Panc1 (cell line): ENCODE measurements around the gene CACNA2D3. TPM values are rescaled to one million over a fixed set of nuclear protein-coding genes. Genes with fewer than 3 reads are reported as not detected.

Experiments used
- ATAC-seq: fragments of 200-7000 bp; cut with Tn5 transposase; 2 replicates; pipeline ENCODE4 v1.9.1; 2020; ENCODE audit warnings: mild to moderate bottlenecking, moderate library complexity
- BruUV-seq: library from RNA; stranded (reverse); fragments of 400-500 nt; replicated peaks from 2 replicates; lab custom pipeline; 2021; lab: Mats Ljungman, UMichigan
- CTCF ChIA-PET: fragments of 300-600 bp; sonication (Branson Sonifier 250); formaldehyde crosslinking; loops from one replicate; lab custom pipeline; 2022; ENCODE audit warnings: antibody characterized with exemption; lab: Charles Lee
- POLR2A ChIA-PET: fragments of 300-600 bp; sonication (Branson Sonifier 250); formaldehyde crosslinking; loops from one replicate; lab custom pipeline; 2022; ENCODE audit warnings: antibody characterized with exemption; lab: Charles Lee
- DNase-seq: peaks from one replicate; pipeline ENCODE4 v3.0.0-alpha.2; 2010; ENCODE audit warnings: low read depth, low spot score
- H3K27ac ChIP-seq: 2 replicates; pipeline ENCODE4 v1.5.1; 2011; ENCODE audit warnings: mild to moderate bottlenecking, low read length, inconsistent platforms
- H3K27me3 ChIP-seq: fragments of 200-500 bp; sonication (Bioruptor generic); 2 replicates; pipeline ENCODE4 v1.6.0; 2014; ENCODE audit warnings: low read length, inconsistent platforms; ENCODE audit not compliant: control insufficient read depth, insufficient read depth
- H3K36me3 ChIP-seq: fragments of 200-500 bp; sonication (Bioruptor generic); 2 replicates; pipeline ENCODE4 v1.5.1; 2014; ENCODE audit warnings: inconsistent platforms, mild to moderate bottlenecking, low read length, moderate library complexity; ENCODE audit not compliant: control insufficient read depth, insufficient read depth
- H3K4me1 ChIP-seq: 2 replicates; pipeline ENCODE4 v1.5.1; 2011; ENCODE audit warnings: inconsistent platforms, mild to moderate bottlenecking, low read length, moderate library complexity; ENCODE audit not compliant: control insufficient read depth, insufficient read depth
- H3K4me3 ChIP-seq, 2 experiments: 2 replicates each; pipeline ENCODE4 v1.5.1; 2011 to 2012; ENCODE audit warnings: low read depth in 2 of 2, low read length in 2 of 2, mild to moderate bottlenecking in 2 of 2, inconsistent platforms in 1 of 2, moderate library complexity in 1 of 2
- H3K9me3 ChIP-seq: fragments of 200-500 bp; sonication (Bioruptor generic); 2 replicates; pipeline ENCODE4 v1.5.1; 2014; ENCODE audit warnings: low read depth, mild to moderate bottlenecking, inconsistent platforms, low read length, moderate library complexity; ENCODE audit not compliant: control insufficient read depth, insufficient read depth
- CTCF ChIP-seq: fragments of 450-650 bp; IDR thresholded peaks from 2 replicates; pipeline ENCODE4 v1.5.1; 2017; ENCODE audit warnings: mild to moderate bottlenecking
- POLR2AphosphoS5 ChIP-seq: IDR thresholded peaks from 2 replicates; pipeline ENCODE4 v1.6.1; 2012; ENCODE audit warnings: mild to moderate bottlenecking, low read depth, low read length, moderate library complexity
- REST ChIP-seq, 2 experiments: IDR thresholded peaks; 2 replicates each; pipeline ENCODE4 v1.6.1; 2011 to 2012; ENCODE audit warnings: low read depth in 2 of 2, control low read depth in 1 of 2, low read length in 1 of 2, mild to moderate bottlenecking in 1 of 2, moderate library complexity in 1 of 2; ENCODE audit not compliant: insufficient read depth in 1 of 2
- SIN3A ChIP-seq: IDR thresholded peaks from 2 replicates; pipeline ENCODE4 v1.6.1; 2012; ENCODE audit warnings: low read depth, mild to moderate bottlenecking, low read length, moderate library complexity, borderline replicate concordance; ENCODE audit not compliant: insufficient read depth
- in situ Hi-C: cut with HindIII; loops from 2 replicates; pipeline ENCODE4 v1.10.0; 2016; ENCODE audit warnings: low sequenced_read_pairs, low pct_unique_long_range_greater_than_20kb
- intact Hi-C: fragments of 100-400 bp; cut with micrococcal nuclease; formaldehyde crosslinking; loops from one replicate; pipeline ENCODE4 v1.10.0; 2022; ENCODE audit not compliant: unreplicated experiment
- total RNA-seq: library from RNA; stranded (reverse); gene quantifications from one replicate; pipeline ENCODE4 v1.2.1, GENCODE V29; 2021; ENCODE audit not compliant: unreplicated experiment

CACNA2D3 gene
- total RNA-seq, 1 experiment from 2014 or later = 0.41 TPM

GRCh38 chr3:54531741-54532140, 409.4 kb downstream of the CACNA2D3 start:
- POLR2A ChIA-PET = no interaction called here
- no peaks in the 10 kb centered on the region for H3K27me3 ChIP-seq
- H3K4me3 ChIP-seq = no peak overlapping the region
- ATAC-seq = no peak
- H3K36me3 ChIP-seq = no peaks in the 10 kb centered on the region
- H3K27ac ChIP-seq = no peak overlapping the region
- no peaks in the 10 kb centered on the region for H3K4me1 ChIP-seq
- H3K9me3 ChIP-seq = no peaks in the 10 kb centered on the region
- TF ChIP-seq REST (IDR thresholded peaks at IDR 0.05; ENCODE audit: insufficient read depth in 1 of 2, low read depth in 2 of 2, low read length in 1 of 2) (no peak), POLR2AphosphoS5 (no peak), SIN3A (no peak)
- in situ Hi-C loops = no loop called here
- BruUV-seq = no TSS peak
- DNase-seq = no peak
- CTCF ChIA-PET = no interaction called here
- intact Hi-C loops = no loop called here

- H3K27ac ChIP-seq = no peak overlapping the region
- no peak for DNase-seq
- intact Hi-C loops (no loop called here), in situ Hi-C loops (no loop called here)
- ChIA-PET CTCF (no interaction called here), POLR2A (no interaction called here)
- no peak overlapping the region for H3K4me3 ChIP-seq
- no TSS peak for BruUV-seq
- no peaks in the 10 kb centered on the region for H3K36me3 ChIP-seq
- no peaks in the 10 kb centered on the region for H3K27me3 ChIP-seq
- no peaks in the 10 kb centered on the region for H3K4me1 ChIP-seq
- TF ChIP-seq POLR2AphosphoS5 = no peak
- TF ChIP-seq CTCF = no peak
- TF ChIP-seq REST (IDR thresholded peaks at IDR 0.05; ENCODE audit: insufficient read depth in 1 of 2, low read depth in 2 of 2, low read length in 1 of 2) = no peak
- H3K9me3 ChIP-seq = no peaks in the 10 kb centered on the region
- ATAC-seq = no peak
These were observed 411.5 kb downstream of the CACNA2D3 start for GRCh38 chr3:54533856-54534255.
